ENCODE data around the gene CCR8.

Gene CCR8, protein sequence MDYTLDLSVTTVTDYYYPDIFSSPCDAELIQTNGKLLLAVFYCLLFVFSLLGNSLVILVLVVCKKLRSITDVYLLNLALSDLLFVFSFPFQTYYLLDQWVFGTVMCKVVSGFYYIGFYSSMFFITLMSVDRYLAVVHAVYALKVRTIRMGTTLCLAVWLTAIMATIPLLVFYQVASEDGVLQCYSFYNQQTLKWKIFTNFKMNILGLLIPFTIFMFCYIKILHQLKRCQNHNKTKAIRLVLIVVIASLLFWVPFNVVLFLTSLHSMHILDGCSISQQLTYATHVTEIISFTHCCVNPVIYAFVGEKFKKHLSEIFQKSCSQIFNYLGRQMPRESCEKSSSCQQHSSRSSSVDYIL

DNA sequence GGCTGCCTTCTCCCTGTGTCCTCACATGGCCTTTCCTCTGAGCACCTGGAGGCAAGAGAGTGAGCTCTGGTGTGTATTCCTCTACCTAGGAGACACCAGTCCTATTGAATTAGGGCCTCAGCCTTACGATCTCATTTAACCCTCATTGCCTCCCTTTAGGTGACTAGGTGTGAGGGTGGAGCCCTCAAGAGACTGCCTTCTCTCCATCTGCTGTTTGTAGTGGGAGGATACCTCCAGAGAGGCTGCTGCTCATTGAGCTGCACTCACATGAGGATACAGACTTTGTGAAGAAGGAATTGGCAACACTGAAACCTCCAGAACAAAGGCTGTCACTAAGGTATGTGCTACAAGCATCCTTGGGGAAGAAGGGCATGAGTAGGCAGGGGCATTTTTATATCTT is at the start of gene CCR8:
Gene CCR8, plus strand, starts transcription at position 217 of the 400 bp plus-strand sequence. CDS start 2,623 bp downstream, outside the sequence.
- DNase-seq (ENCODE audit: low read depth): no peak

DNA sequence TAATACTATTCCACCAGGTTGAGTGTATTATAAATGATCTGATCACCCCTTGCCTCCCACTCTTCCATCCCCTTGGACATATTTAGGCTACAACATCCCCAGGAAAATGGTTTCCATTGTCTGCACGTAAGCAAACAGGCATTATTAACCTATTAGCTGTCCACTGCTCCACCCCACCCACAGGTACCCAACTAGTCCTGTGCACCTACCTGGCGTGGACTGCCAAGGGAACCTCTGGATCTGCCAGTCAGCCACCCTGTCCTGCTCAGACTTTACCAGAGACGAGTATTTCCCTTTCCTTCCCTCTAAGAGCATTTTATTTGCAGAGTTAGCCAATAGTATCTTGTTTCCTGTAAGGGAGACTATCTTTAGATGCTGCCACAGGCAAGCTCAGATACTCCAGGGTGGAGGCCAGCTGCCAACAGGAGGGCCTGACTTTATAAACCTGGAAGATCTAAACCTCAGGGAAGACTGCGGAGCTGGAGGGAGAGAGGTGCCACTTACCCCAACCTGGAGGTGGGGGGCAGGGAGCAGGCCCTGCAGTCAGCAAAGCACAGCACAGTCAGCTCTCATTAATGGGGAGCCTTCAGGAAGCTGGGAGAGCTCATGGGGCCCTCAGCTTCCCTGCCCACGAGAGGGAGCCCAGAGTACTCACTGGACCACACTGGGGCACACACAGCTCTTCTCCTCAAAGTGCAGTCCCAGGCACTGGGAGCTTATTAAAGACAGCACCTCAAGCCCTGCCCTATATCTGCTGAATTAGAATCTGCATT is 49.6 kb upstream of the CCR8 start, which contains the start of gene CX3CR1:
Gene CX3CR1, minus strand, starts transcription at position 292 of the 773 bp plus-strand sequence. CDS start 13,527 bp downstream, outside the sequence.
- peak; percentile 40 for DNase-seq (ENCODE audit: low read depth)

DNA sequence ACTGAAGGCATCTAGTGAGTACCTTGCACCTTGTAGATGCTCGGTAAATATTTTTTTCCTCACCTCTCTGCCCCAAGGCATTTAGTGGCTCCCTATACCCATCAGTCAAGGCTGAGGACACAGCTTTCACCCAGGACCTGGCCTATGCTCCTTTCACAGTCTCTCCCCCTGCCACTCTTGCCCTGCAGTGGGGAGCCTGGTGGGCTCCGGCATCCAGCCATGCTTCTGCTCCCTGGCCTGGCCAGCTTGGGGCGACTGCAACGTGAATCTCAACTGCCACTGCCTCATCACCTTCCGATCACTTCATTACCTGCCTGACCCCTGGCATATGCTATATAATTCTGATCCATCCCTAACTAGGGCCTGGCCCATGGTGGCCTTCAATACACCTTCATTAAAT is 48.9 kb upstream of the CCR8 start:
- no peak for DNase-seq (ENCODE audit: low read depth)

DNA sequence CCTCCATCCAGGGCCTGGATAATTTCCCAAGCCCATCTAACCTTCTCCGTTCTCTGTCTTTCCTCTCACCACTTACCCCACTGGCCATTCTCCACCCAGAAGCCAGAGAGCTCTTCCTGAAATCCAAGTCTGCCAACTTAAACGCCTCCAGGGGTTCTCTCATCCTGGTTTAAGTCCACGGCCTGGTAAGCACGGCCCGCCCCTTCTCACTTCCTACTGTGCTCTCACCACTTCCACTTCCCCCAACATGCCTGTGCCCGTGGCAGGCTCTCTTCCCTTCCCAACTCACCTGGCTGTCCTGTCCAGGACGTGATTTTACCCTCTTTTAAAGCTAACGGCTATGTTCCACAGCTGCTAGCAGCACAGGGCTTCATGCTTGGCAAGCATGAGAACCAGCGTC is 48.0 kb upstream of the CCR8 start:
- no peak for DNase-seq (ENCODE audit: low read depth)

DNA sequence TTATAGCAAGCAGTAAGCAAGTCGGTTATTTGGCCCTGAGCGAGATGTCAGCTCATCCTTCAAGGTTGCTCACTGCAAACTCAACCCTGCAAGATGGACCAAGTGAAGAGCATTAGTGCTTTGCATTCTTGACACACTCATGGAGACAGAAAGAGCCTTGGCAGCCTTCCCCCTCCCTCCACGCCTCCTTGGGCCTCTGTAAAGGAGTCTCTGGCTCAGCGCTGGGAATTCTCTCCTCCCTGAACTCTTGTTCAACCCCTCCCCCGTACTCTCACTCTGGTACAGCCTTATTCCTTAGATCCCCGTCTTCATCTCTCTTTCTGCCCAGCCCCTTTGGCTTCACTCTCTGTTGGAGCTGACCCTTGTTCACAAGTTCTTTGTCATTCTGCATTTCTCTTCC is 47.5 kb upstream of the CCR8 start:
- no peak for DNase-seq (ENCODE audit: low read depth)

DNA sequence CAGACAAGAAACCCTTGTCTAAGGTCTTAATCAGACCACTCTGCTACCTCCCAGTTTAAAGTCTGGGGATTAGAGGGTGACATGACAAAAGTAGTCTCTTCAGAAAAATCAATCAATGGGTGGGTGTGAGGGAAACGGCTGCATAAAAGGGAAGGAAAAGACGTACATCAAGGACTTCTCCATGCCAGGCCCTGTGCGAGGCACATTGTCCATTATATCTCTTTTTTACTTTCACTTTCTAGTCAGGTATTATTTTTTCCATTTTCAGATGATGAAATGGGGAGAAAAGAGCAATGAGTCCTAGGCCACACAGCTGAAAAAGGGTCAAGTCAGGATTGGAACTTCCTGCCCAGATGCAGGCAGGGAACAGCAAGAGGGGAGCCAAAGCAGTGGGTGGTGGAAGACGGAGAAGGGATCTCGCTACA is 45.0 kb upstream of the CCR8 start:
- peak; percentile 20 for DNase-seq (ENCODE audit: low read depth)

DNA sequence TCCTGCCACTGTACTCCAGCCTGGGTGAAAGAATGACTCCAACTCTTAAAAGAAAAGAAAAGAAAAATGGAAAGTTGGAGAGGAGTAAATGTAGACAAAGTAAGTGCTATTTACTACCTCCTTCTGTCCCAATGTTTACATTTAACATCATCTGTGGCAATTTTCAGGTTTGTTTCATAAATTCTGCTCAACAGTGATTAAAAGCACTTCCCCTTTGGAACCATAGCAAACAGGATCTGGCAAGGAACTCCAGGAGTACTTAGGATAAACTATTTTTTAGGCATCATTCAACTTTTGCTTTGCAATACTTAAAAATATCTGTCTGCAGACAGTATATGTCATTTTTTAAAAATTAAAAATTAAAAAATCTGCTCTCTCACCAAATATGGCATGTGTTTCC is 44.2 kb upstream of the CCR8 start:
- no peak for DNase-seq (ENCODE audit: low read depth)

DNA sequence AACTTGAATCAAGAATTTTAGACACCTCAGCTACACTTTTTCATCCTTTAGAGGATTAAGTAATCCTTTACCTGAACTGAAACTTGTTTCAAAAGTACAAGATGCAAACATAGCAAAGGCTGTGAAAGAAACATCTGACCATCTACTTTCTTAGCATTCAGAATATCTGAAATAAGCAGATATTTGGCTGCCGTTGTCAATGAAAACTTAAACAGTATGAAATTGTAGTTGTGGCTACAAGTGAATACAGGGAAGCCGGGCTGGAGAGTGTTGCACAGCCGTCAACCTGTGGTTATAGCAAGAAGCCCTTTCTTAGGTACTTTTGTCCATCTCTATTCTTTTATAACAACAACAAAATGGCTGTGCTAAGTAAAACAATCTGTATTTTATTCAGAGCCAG is 42.7 kb upstream of the CCR8 start:
- no peak for DNase-seq (ENCODE audit: low read depth)

DNA sequence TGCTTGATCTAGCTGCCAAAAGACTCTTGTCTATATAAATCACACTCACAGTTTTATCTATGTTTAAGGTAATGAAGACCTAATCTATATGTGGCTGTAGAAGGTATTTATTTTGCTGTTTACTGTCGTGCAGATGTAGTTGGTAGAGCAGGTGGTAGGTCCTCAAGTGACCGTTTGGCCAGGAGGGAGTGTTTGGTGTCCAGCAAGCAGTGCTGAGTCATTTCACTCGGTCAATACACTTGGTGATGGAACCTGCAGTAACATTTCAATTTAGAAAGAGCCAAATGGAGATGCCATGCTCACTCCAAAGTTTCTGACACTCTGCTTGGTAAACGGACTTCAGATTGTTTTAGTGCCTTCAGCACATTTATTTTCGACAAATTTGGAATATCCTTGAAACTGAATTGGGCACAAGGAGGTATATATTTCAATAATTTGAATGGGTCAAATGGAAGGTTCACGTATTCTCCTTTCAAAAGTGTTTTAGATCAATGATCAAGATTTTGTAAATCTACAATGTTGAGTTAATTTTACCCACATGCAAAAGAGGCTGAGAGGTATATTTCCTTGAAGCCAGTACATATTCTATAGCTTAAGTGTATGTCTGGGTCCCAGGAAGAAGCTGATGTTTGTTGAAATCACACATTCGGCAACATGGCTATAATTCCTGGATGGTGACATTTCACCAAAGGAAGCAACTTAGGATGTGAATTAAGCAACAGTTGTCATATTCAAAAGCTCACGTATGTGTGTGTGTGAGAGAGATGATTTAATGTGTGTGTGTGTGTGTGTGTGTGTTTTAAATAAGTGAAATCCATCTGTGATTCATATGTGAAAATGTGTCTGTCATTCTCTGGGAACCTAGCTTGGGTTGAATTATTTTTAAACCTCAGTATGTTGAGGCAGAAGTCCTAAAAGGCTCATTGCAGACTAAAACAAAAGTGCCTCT is 42.0 kb upstream of the CCR8 start:
- DNase-seq (ENCODE audit: low read depth): no peak

DNA sequence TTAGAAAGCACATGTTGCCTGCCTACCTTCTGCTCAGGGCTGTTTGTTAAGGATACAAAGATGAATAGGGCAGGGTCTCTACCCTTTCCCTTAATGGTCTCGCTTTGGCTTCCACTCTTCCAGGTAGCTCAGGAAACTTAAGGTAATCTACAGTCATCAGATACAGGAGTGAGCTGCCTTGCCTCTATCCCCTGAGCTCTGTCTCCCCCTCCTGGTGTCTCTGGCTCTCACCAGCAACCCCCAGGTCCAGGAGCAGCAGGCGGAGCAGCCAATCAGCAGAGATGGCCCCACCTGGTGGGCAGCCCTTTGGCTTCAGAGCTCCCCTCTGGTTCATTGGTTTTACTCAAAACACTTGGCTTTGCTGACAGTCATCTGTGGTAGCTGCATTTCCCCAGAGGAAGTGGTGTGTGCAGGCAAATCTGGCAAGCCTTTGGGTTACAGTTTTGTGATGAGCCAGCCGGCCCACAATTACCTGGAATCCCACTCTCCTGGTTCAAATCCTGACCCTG is 41.2 kb upstream of the CCR8 start:
- DNase-seq (ENCODE audit: low read depth): peak; percentile 81

DNA sequence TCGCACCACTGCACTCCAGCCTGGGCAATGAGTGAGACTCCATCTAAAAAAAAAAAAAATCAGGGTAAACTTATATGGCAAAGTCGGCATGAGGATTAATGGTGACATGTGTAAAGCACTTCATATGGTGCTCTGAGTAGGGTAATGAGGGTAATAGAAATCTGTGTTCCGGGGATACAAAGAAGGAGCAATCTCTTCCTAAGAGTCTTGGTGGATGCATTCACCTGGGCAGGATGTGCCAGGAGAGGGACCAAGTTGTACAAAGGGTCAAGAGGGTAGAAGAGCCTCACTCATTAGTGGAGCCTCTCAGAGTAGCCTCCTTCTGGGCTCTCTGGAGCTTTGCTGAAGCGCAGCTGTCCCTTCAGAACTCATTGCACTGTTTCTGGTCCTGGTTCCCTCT is 40.4 kb upstream of the CCR8 start:
- no peak for DNase-seq (ENCODE audit: low read depth)

DNA sequence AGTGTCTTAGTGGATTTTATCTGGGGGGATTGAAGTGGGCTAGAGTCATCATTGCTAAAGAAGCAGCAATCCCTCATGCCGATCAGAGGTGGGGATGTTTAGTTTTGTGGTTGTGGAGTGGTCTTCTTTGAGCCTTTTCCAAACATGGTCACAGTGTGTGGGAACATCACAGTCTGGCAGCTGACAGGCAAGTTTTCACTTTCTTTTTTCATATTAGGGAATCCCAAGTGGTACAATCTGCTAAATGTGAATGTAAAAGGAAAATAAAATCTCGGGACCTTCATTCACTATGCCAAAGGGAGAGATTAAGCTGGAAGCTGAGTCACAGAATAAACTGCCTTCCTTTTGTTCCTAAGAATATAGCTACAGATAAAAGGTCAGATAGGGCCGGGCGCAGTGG is 39.3 kb upstream of the CCR8 start:
- DNase-seq (ENCODE audit: low read depth): no peak

DNA sequence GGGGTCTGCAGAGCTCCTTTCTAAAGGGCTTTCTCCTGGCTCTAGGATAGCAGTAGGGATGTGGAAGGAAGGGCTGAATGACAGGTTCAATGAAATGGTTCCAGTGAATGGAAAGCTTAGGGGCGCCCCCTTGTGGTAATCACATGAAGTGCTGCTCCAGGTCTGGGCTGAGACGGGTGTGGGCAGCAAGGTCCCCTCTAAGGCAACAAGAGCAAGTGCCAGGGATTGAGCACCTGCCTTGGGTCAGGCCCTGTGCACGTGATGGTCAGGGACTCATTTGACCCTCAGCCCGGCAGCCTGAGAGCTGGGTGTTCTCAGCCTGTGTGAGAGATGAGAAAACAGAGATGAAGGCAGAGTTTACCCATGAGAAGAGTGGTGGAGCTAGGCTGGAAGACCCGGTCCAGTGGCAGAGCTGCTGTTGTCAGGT is 37.6 kb upstream of the CCR8 start:
- DNase-seq (ENCODE audit: low read depth): peak; percentile 60

DNA sequence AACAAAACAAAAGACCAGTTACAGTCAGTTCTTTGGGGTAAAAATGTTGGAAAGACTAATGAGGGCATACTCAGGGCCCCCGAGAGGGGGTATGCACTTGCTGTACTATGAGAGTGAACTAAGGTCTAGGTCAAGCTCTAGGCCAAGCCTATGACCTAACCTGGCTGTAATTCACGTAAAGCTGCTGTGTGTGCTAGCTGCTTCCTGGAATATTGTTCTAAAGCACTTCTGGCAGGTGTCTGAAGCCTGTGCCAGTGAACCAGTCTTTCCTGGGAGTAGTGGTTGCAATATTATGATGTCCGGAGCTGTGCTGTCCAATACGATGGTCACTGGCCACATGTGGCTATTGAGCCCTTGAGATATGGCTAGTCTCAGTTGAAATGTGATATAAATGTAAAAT is 36.5 kb upstream of the CCR8 start:
- no peak for DNase-seq (ENCODE audit: low read depth)

DNA sequence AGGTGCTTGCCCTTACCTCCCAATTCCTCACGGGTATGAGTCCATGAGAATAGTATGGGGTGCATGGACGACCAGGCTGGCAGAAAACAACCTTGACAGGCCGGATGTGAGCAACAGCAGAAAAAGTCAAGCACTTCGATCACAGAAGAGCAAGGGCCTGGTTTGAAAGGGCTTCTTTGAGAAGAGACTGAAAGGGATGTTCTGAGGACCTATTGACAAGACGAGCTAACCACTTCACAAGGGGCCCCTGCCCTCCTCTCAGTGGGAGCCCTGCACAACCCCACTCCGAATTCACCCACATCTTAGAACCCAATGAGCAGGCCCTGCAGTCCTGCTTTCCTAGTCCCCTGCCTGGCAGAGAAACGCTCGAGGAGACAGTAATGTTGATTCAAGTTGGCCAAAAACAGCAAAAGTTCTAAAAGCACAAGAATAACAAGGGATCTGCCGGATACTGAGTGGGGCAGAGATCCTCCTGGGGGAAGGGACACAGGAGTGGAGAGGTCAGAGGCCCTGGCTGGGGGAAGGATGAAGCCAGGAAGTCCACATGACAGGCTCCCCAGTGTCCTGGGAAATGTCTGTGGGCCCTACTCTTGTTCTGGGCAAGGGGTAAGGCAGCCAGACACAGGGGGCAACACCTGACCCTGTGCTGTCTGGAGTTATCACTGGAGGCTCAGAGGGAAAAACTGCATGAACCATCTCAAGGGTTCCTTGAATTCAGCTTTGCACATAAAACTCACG is 34.9 kb upstream of the CCR8 start:
- DNase-seq (ENCODE audit: low read depth): no peak

DNA sequence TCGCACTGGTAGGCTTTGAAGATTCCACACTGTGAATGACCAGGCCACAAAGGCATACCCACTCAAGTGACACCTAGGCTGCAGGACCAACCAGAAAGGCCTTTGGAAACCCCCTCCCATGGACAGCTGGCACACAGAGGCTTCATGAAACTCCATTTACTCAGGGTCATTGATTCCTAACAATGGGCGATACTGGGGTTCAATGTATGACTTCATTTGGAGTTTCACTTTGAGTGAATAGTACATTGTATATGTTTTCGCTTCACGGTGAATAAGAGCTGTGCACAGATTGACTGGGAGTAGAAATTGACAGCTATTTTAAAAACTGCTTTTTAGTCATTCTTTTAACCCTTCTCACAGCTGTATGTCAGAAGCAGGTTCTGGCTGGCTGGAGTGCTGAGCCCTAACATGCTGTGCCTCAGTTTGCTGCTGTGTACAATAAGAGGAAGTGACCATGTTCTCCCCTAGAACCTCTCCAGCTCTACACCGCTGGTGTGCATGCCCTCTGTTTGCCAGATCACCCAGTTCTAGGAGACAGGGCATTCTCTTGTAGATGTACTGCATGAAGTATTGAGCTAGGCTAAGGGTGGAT is 34.2 kb upstream of the CCR8 start:
- no peak for DNase-seq (ENCODE audit: low read depth)

DNA sequence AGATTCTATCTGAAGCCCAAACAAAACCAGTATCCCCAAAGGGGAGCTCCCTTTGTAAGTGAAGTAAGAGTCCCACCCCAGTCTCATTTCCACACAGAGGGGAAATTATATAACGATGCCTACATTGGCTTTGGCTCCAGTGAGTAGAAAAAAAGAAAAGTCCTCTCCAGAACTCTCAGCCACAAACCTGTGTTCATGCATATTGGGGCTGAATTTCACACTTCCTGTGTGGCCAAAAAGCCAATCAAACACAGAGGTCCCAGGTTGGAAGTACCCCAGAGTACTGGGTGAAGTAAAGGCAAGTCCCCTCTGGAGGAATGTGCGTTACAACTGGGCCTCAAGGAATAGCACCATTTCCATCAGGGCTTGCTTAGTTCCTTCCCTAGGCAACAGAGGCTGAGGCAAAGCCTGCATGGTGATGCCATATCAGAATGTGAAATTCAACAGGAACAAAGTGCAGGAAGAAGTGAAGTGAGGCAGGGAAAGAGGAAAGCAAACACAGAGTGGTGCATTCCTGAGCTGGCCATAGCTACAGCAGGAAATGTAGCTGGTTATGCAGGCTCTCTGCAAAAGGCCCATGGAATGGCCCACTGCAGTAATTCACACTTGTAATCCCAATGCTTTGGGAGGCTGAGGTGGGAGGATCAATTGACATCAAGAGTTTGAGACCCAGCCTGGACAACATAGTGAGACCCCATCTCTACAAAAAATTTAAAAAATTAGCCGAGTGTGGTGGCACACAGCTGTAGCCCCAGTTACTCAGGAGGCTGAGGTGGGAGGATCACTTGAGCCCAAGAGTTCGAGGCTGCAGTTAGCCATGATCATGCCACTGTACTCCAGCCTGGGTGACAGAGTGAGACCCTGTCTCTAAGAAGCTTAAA is 33.1 kb upstream of the CCR8 start:
- no peak for DNase-seq (ENCODE audit: low read depth)

DNA sequence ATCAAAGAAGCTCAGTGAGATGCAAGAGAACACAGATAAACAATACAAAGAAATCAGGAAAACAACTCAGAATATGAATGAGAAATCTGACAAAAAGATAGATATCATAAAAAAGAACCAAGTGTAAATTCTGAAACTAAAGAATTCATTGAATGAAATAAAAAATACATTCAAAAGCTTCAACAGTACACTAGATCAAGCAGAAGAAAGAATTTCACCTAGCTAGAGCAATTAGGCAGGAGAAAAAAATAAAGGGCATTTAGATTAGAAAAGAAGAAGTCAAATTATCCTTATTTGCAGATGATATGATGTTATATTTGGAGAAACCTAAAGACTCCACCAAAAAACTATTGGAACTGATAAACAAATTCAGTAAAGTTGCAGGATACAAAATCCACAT is 30.2 kb upstream of the CCR8 start:
- DNase-seq (ENCODE audit: low read depth): no peak

DNA sequence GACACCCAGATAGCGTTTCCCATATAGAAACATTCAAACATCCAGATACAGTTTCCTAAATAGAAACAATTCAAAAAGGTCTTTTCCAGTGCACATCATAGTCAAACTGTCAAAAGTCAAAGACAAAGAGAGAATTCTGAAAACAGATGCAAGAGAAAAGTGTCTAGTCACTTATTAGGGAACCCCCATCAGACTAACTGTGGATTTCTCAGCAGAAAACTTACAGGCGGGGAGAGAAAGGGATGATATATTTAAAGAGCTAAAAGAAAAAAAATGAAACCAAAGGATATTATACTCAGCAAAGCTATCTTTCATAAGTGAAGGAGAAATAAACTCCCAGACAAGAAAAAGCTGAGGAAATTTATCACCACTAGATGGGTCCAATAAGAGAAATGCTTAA is 27.3 kb upstream of the CCR8 start:
- DNase-seq (ENCODE audit: low read depth): no peak

DNA sequence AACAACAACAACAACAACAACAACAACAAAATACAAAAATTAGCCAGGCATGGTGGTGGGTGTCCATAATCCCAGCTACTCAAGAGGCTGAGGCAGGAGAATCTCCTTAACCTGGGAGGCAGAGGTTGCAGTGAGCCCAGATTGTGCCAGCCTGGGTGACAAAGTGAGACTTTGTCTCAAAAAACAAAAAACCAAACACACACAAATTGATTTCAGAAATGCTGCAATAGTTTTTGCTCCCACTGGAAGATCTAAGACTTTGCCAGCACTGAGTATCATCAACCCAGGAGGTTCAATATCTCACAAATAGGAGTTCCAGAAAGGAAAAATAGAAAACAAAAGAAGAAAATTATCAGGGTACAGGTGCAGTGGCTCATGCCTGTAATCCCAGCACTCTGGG is 16.2 kb upstream of the CCR8 start:
- DNase-seq (ENCODE audit: low read depth): no peak
